ENCODE results near the gene SLCO2A1. TPM values are rescaled to one million over a fixed set of nuclear protein-coding genes. Genes with fewer than 3 reads are reported as not detected.

The SLCO2A1 gene
- total RNA-seq, 1 donor from 2014 or later, result not detected

DNA sequence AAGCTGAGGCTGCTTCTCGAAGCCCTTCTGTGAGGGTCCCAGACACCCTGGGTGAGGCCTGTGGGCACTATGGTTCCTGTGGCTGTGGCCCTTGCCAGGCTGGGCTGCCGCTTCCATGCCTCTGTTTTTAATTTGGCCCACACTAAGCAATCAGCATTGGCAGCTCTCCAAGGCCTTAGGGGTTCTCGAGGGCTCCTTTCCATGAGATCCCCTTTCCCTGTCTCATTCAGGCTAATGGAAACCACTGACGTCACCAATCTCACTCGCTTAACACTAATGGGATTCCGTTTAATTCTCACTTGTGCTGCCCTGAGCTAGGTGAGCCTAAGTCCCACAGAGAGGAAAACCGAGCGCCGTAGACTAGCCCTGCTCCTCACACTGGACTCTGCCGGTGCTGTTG lies 73.8 kb downstream of the SLCO2A1 start:
- no peak for DNase-seq (ENCODE audit: low read depth)

DNA sequence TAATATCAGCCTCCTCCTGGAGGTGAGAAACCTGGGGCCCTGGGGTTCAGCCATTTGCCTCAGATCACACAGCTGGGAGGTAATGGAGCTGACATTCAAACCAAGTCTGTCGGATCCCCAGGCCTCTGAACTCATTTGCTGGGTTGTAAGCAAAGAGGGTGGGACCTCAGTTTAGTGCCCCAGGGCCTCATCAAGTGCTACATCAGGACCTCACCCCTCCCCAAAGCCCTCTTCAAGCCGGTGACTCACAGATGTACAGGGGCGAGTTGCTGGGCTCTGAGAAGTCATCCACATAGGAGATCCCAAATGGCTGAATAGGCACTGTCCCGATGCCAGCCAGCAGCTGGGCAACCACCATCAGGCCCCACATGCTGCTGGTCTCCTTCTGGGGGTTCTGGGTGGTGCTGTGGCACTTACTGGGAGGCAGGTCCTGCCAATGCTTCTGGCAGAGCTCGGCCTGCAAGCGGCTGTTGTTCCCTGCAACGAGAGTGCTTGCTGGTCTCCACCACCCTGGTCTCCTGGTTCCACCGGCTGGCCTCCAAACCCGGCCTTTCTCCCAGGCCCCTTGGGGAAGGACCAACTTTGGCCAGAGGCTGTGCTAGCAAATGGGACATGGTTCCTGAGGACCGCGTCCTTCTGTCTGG lies 74.9 kb downstream of the SLCO2A1 start:
- no peak for DNase-seq (ENCODE audit: low read depth)

DNA sequence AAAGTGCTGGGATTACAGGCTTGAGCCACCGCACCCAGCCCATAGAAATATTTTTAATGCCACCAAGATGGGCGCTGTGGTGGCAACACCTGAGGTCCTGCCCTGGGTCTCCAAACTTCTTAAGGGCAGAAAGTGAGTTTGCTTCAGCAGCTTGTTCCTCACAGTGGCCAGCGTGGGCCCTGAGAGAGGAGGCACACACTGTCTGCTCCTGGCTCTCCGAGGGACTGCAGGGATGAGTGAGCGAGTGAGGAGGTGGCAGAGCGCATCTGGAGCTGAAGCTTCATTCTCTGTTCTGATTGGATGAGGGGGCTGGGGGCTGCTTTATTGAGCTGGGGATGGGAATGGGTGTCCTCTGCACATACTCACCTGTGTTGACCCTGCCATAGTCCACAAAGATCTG lies 76.4 kb downstream of the SLCO2A1 start:
- no peak for DNase-seq (ENCODE audit: low read depth)

DNA sequence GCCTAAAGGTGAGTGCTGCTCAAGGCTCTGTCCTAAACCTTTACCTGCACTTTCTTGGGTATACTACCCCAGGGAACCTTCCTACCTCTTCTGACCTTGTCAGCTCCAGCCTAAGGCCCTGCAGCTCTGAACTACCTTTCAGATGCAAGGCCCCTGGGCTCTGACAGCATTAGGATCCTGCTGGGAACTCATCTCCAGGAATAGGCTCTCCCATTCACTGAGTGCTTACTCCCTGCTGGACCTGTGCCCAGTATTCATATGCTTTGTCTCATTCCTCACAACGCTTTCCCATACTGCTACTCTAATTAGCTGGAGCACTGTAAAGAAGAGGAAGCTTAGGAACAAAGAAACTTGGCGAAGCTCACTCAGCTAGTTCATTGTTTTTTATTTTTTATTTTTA lies 80.3 kb downstream of the SLCO2A1 start:
- DNase-seq (ENCODE audit: low read depth), result no peak

DNA sequence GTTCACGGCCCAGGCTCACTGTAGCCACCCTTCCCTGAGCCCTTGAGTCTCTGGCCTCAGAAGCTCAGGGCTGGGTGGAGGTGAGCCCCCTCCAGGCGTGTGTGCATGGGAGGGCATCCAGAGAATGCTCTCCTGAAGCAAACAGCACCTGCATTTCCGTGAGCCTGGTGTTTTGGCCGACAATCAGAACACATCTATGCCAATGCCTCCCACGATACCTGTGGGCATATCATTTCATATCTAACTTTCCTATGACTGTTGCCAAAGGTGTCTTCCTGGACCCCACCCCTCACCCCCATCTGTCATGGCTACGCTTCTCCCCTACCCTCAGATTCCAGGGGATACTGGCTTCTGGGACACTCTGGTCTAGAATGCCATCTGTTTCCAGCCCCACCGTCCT lies 80.7 kb downstream of the SLCO2A1 start:
- no peak for DNase-seq (ENCODE audit: low read depth)

DNA sequence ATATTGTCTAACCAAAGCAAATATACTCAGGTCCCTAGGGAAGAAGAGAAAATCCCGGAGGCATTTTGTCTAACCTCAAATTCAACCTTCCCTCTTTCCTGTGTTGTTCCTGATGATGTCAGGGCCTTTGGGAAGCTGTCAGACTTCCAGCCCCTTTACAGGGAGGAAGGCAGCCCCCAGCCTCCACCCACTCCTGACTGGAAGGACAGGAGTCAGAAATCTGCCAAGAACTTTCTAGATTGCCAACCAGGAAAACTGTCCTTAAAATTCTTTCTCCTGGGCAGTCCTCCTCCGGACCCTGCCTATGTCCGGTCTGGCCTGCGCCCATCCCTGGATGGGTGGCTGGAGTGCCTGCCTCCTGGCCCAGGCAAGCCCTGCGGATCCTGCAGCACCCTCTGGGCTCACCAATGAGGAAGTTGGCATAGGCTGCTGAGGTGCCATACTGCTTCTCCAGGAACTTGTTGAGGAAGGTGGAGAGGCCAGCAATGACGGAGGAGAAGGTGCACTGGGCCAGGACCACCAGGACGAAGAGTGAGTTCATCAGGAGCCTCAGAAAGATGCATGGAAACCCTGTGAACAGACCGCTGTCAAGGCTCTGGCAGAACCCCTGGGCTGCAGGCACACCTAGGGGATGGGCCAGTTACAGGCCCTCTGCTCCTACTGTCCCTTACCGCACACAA lies 81.5 kb downstream of the SLCO2A1 start:
- no peak for DNase-seq (ENCODE audit: low read depth)

DNA sequence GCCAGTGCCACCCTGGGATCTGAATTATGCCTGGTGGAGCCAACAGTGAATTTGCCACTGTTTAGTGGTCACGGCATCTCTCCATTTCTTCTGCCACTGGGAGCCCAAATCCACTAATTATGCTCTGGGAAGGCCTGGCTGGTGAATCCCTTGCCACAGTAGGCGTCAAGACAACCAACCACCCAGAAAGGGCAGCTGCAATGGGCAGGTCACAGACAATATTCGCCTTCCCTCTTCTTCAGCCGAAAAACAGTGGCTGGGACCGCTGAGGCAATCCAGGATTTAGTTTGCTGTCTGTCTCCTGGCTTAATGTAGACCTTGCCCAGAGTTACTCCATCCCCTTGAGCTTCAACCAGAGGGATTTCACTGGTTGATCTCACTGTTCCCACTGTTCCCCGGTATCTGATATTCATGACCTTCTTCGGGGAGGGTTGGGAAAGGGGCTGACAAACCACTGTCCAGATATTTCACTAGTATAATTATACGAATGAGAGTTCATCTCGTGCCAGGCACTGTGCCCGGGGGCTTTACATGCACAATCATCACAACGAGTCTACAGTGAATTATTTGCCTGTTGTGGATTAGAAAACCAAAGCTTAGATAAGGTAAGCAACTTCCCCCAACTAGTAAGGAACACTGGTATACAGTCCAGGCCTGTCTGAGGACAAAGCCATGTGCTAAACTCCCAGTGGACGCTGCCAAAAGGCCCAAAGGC lies 84.2 kb downstream of the SLCO2A1 start:
- no peak for DNase-seq (ENCODE audit: low read depth)

DNA sequence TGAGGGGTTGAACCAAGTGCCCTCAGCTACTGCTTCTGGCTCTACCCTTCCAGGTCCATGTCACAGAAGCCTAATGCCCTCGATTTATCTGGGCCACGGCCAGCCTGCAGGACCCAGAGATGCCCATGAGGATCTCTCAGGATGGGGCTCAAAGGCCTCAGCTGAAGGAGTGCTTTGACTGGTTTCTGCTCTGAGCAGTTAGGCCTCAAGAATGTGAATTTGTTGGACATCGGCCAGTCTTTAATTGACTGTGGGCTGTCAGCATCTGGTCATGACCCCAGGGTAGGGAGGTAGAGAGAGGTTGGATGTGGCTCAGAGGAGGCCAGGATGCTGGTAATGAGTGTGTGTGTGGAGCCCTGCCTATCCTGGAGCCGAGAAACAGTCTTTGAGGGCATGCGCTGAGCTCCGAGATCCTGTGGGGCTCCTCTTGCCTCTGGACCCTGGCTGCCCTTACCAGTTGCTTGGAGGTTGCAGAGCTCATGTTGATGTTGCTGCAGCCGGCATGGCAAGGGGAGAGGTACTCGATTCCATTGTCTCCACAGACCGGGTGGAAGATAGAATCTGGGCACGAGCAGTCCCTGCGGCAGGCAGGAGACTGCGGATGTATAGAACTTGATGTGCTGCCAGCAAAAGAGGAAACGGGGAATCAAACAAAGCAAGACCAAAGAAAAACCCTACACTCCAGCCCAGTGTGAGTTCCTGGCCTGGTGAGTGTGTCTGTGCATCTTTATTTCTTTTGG lies 84.9 kb downstream of the SLCO2A1 start:
- peak; percentile 46 for DNase-seq (ENCODE audit: low read depth)

DNA sequence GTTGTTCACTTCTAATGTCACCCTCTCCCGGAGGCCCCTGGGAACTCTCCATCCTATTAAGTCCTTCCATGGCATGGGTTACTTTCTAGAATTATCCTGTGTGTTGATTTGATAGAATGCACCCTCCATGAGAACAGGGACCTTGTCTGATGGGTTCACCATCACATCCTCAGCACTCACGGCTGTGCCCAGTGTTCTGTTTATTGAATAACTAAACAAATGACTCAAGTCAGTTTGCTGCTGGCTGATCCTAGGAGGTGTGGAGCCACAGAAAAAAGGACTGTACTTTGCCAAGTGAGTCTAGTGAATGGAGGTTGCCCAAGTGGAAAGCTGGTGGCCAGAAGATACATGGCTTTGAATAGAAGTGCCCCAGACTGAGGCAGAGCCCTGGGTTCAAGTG lies 85.5 kb downstream of the SLCO2A1 start:
- DNase-seq (ENCODE audit: low read depth), result no peak

DNA sequence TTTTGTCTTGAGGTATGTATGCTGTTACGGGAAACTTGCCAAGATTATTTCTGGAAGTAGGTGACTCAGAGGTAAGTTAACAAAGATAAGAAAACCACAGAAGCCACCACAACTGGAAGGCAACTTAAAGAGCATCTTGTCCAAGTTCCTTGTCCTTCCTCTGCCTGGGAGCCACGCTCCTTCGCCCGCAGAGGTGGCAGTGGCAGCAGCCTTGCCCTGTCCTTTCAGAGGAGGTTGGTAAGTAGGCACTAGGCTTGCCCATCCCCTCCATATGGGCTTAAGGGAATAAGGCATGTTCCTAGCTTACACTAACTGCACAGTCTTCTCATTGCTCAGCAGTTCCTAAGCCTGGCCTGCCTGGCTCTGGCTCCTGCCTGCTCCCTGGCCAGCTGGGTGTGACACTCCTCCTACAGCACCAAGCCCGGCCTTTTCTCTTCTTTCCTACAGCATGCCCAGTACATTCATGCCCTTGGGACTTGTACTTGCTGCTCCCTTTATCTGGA lies 86.0 kb downstream of the SLCO2A1 start:
- DNase-seq (ENCODE audit: low read depth), result peak; percentile 41

DNA sequence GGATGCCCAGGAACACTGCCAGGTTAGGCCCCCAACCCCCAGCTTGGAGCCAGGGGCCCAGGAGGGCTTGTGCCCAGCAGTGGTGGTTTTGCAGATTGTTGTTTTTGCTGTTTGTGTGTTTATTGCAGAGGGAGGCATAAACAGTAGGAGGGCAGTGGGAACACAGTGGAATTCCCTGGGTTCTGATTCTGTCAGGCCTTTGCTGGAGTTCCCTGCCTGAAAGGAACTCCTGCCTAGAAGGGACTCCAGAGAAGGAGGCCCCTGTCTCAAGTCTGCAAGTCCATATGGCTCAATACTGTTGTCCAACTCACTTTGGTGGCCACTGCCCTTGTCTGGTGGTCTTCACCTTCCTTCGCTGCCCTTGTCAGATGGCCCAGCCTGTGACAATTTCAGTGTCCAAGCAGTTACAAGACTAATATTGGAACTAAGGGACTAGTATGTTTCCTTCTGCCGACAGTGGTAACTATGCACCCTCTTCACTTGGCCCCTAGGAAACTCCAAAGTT lies 86.6 kb downstream of the SLCO2A1 start:
- DNase-seq (ENCODE audit: low read depth), result no peak

DNA sequence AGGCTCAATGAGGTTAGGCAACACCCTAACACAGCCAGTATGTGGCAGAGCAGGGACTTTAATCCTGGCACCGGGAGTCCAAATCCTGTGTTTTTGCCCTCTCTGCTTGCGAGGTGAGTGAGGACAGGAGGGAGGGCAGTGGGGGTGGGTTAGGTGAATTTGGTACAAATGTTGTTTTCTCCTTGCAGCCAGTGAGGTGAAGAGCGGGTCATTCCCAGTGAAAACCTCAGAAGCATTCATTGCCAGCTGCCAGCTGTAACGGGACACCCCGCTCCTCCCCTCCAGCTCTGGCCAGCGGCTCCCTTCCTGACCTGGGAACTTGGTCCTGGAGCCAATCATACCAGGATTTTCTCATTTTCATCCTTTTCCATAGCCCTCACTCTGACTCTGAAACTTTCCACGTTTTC lies 88.3 kb downstream of the SLCO2A1 start:
- peak; percentile 75 for DNase-seq (ENCODE audit: low read depth)

DNA sequence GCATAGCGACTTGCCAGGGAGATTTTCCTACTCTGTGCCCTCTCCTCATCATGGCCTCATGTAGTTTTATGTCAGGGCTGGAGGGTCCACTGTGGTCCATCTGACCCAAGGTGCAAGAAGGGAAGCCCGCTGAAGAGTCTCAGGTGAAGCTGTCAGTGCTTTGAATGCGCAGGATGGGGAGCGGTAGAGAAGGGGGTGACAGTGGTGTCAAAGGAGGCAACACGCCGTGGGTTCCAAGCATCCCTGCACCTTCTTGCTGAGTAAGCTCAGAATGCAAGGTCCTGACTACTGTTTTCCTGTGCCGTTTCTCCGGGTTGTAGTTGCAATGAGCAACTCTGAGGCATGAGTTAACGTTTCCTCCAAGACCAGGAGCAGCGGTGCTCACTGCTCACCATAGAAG lies 89.2 kb downstream of the SLCO2A1 start:
- DNase-seq (ENCODE audit: low read depth), result no peak

DNA sequence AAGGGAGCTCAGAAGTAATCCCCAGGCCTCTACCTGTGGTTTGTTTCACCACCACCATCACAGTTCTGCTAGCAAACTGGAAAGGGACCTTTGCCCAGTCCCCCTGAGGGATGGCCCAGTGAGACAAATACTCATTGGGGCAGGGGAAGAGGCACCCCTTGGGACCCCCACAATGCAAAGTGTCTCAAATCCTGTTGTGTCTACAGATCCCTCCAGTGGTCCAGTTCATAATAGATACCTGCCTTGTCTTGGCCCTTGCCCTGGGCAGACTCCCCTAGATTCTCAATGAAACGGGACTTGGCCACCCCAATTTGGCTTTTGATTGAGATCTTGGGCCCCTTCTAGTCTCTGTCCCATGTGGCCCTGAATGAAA lies 90.3 kb downstream of the SLCO2A1 start:
- DNase-seq (ENCODE audit: low read depth), result no peak

DNA sequence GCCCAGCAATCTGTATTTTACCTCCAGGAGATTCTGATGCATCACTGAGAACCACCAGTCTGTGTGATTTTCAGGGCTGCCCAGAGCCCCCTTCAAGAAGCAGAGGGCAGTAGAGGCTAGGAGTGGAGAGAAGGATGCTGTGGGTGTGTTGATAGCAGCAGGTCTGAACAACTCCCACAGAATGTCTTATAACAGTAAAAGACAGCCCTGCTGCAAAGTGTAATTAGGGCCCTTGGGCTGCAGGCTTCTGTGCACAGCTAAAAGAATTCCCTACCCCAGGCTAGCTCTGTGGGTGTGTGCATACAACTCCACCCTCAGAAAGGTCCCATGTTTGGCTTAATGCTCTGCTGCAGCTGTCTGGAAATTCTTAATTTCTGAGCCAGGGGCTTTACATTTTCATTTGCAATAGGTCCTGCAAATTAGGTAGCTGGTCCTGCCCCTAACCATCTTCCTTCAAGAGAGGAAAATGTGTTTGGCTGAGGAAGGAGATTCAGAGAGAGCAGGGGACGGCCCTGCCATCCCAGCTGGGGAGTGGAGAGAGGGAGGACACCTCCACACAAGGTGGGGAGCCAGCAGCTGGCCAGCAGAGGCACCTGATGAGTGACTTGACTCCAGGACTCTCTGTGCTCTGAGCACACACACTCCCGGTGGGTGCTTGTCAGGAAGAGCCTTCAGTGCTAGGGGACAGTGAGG lies 90.8 kb downstream of the SLCO2A1 start:
- no peak for DNase-seq (ENCODE audit: low read depth)

DNA sequence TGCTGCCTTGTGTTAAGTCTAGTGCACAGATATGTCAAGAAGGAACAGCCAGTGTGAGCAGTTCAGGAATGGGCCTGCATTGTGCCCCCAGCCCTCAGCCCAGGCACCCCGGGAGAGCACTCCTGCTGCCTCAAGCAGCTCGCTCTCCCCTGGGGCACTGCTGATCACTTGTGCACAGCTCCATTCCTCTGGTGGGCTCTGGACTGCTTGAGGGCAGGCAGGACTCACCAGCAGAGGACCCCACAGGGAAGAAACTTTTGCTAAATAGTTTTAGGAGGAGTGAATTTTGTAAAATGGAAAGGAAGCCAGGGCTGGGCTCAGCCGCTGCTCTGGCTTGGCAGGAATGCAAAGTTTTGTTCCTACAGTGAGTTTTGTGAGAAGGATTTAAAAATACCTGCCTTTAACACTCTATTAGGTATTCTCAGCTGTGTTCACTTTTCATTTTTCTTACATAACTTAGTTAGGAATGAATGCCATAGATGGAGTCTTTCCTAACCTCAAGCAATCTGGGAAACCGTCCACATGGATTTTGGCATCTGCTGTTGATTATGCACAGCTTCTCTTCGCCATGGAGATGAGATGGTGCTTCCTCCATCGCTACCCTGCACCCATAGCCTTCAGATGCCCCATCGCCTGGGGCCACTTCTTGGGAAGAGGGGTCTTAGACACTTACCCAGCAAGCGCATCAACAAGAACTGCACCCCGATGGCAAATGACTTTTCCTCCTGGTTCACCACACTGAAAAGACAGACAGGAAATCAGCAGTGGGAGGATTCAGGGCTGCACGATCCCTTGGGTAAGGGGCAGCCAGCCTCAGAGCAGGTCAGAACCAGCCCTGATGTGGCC lies 91.7 kb downstream of the SLCO2A1 start:
- peak; percentile 47 for DNase-seq (ENCODE audit: low read depth)

DNA sequence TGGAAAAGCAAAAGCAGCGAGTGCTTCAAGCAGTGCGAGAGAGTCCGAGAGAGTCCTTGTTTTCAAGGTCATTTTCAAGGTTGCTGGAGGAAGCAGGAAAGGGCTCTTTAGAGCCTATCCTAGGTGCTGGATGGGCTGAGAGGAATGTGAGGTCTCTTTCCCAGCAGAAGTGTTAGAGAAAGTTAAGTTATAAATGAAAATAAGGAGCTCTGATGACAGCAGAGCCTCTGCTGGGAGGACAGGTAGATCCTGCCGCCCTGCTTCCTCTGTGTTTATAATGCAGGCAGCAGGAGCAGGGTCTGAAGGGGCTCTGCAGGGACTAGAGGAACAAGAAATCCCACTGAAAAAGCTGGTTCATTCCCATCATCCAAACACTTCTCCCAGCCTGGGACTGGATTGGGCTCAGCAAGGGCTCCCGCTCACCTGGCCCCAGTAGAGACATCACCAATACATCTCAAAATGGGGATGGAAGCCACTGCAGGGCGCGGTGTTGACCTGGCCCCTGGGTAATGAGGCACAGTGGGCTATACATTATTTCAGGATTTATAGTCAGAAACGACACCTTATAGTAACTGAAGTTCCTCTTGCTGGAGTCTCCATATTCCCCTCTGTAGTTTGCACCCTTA lies 92.6 kb downstream of the SLCO2A1 start:
- DNase-seq (ENCODE audit: low read depth), result no peak

DNA sequence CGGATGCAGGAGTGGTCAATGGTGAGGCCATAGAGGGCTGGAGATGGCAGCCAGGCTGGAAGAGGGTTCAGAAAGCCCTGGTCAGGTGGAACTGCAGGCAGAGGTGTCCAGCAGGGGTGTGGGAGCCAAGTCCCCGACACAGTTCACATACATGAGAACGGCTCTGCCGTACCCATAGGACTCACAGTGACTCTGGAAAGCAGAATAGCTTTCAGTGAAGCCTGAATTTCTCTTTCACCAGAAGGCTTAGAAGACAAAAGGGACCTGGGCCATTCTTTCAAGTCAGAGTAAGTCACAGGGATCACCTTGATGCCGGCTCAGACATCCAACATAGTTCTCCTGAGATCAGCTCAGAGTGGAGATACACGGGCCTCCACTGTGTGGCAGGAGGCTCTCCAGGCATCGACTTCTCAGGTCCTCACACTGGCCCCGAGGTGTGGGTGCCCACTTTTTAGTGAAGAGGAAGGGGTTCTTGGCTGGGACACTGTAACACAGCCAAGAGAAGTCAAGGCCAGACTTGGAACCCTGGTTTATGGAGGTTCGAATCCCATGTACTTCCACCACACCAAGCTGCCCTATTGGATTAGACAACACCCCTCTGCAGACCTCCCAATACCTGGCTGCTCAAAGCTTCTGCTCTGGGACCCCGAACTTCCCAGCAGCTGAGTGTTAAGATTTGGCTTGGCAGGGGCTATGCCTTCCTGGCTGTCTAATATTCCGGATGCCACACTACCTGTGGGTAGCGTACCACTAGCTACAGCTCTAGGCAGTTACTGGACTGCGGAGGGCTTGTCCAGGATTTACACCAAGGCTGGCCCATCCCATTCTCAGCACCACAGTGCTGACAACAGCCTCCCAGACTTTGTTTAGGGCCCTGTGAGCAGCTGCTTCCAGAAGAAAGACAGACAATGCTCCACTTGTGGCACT lies 93.6 kb downstream of the SLCO2A1 start:
- no peak for DNase-seq (ENCODE audit: low read depth)

Data from myocyte (in vitro differentiated cells).